T47D (cell line): ENCODE measurements around the gene PIK3C3.

Experiments used
- DNase-seq, 2 experiments: peaks; one replicate each; pipeline versions ENCODE4 v3.0.0 to v3.0.0-alpha.2; 2011 to 2012; ENCODE audit warnings: low read depth in 1 of 2, low spot score in 1 of 2
- JUND ChIP-seq: IDR thresholded peaks from 2 replicates; pipeline ENCODE4 v1.6.1; 2012; ENCODE audit warnings: low read depth
- in situ Hi-C: cut with HindIII; loops from 2 replicates; pipeline ENCODE4 v1.10.0; 2016; ENCODE audit warnings: low sequenced_read_pairs, low pct_unique_long_range_greater_than_20kb

Gene PIK3C3

DNA sequence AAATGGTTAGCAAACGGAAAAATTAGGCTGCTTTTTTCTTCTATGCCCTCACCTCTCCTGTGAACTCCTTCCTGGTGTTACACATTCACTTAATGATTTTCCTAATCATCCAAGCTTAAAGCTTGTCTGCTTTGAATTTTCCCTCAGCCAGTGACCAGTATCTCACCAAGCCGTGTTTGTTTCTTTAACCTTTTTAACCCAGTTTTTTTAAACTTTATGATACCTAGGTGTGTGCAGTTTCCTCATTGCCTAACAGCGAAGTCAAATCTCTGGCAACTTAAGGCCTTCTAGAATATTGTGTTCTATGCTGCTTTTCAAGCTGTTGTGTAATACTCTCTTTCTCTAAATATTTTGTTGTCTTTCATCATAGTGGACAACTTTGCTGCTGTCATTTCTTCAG is 113.0 kb downstream of the PIK3C3 start:
- DNase-seq = no peak
- in situ Hi-C loops = no loop called here
- no peak for TF ChIP-seq JUND

DNA sequence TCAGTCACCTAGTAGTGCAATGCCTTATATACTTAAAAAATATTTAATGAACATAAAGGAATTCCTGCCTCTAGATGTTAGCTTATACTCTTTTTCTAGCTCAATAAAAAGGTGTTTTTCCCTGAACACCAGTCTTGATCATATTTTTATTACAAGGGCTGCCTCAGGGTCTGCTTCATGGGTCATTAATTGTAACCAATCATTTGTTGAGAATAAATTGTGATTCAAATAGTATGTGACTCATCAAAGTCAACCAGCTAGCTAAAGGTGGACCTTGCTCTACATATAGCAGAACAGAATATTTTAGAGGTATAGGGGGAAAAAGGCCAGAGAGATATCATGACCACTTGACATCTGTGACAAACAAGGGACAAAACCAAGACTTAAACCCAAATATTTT is 114.0 kb downstream of the PIK3C3 start:
- no peak for TF ChIP-seq JUND

DNA sequence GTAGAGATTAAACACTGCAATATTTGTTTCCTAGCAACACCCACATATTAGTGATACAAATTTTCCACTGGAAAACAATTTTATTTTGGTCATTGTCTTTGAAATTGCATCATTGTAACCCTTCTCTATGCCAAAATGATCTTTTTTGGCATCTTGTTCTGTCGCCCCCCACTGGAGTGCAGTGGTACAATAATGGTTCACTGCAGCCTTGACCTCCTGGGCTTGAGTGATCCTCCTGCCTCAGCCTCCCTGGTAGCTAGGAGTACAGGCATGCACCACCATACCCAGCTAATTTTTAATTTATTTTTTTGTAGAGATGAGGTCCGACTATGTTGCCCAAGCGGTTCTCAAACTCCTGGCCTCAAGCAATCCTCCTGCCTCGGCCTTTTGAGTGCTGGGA is 117.4 kb downstream of the PIK3C3 start:
- in situ Hi-C loops = no loop called here
- no peak for TF ChIP-seq JUND
- no peak for DNase-seq

More for the DNA sequence above, 114.0 kb downstream of the PIK3C3 start:
- DNase-seq = no peak
- in situ Hi-C loops = no loop called here

DNA sequence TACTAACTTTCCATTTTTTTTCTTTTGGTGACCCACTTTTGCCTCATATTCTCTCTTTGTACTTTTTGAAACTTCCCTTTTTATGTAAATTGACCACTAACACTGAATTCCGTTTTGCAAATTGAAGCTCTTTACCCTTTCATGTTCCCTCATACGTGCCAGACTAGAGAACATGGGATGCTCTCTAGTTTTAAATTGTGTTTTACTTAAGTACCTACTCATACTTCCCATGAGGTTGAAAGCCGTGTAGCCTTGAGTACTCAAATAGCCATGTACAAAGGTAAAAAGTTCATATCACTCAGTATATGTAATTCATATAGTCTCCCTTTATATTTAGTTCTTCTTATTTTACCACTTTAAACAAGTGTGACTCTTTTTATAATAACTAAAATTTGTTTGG is 119.7 kb downstream of the PIK3C3 start:
- no peak for DNase-seq
- in situ Hi-C loops = no loop called here
- TF ChIP-seq JUND = no peak

DNA sequence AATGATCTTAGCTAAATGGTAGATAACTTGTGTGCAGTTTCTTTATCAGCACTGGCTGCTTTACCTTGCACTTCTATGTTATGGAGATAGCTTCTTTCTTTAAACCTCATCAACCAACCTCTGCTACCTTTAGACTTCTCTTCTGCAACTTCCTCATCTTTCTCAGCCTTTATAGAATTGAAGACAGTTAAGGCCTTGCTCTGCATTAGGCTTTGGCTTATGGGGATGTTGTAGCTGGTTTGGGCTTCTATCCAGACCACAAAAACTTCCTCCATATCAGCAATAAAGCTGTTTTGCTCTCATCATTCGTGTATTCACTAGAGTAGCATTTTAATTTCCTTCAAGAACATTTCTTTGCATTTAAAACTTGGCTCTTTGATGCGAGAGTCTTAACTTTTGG is 123.7 kb downstream of the PIK3C3 start:
- in situ Hi-C loops = no loop called here
- no peak for TF ChIP-seq JUND
- DNase-seq = no peak

DNA sequence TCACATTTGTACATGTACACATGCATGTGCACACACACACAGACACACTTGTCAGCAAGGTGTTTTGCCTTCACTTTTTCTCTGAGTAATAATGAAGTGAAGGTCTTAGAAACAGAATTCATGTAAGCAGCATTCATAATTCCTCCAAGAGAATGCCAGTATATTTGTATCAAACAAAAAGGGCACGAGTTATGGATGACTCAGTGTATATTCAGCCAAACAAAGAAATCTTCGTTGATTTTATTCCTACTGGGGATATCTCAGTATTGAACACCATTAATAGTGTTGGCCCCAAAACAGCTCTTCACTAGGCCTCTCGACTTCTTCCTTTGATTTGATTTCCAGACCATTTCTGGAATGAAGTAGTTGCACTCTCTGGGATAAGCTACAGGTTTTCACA is 125.3 kb downstream of the PIK3C3 start:
- no peak for DNase-seq
- in situ Hi-C loops = no loop called here
- no peak for TF ChIP-seq JUND

DNA sequence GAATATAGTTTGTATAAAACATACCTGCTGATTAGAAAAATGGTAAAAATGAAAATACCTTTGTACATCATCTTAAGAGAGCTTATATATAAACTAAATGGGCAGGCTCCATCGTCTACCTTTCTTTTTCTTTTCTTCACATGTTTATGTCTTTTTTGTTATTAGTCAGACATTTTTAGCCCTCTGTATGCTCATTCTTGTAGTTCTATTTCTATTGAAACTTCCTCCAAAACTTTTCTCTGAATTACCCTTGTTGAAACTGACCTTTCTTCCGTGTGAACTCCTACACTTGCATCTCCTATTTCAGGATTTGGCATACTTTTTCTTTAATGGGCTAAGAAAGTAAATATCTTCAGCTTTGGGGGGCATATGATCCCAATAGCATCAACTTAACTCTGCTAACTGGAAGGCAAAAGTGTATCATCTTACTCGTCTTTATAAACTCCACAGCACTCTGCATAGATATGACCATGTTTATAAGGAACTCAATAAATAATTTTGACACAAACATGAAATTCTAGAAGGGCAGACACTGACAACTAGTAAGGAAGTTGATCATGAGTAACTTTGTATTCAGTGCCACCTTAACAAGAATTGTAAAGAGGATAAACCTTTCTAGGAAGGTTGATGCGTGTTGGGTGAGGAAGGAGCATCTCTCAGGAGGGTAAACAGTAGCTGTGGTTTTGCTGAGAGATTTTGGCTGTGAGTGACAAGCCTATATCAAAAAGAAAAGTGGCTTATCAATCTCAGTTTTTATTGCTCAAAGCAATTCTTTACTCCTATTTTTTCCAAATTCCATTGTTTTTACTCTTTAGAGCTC is 127.6 kb downstream of the PIK3C3 start:
- in situ Hi-C loops = no loop called here
- no peak for TF ChIP-seq JUND
- DNase-seq = no peak

DNA sequence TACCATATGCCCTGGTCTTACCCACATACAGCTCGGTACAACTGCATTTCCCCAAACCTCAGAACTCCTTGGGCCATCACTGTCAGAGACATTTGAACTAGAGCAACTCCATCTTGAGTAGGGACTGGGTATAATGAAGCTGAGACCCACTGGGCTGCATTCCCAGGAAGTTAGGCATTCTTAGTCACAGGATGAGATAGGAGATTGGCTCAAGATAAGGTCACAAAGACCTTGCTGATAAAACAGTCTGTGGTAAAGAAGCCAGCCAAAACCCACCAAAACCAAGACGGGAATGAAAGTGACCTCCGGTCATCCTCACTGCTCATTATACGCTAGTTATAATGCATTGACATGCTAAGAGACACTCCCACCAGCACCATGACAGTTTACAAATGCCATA is 131.3 kb downstream of the PIK3C3 start:
- in situ Hi-C loops = no loop called here
- no peak for TF ChIP-seq JUND
- no peak for DNase-seq

DNA sequence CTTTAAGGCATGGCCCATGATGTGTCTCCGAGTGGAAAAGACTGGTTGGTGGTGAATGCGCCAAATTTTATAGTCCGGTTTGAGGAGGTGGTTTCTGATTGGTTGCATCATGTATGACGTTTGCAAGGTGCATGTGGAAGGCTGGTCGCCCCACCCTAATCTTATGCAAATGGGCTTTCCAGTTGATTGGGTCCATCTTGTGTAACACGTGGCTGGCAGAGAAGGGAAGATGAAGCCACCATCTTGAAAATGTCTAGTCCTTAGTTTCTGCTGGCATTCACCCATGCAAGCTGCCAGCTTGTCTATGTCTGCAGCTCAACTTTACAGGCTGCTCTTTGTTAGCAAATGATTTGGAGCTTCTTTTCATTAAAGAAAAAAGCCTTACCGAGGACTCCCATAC is 132.2 kb downstream of the PIK3C3 start:
- no peak for TF ChIP-seq JUND
- DNase-seq = no peak
- in situ Hi-C loops = no loop called here

DNA sequence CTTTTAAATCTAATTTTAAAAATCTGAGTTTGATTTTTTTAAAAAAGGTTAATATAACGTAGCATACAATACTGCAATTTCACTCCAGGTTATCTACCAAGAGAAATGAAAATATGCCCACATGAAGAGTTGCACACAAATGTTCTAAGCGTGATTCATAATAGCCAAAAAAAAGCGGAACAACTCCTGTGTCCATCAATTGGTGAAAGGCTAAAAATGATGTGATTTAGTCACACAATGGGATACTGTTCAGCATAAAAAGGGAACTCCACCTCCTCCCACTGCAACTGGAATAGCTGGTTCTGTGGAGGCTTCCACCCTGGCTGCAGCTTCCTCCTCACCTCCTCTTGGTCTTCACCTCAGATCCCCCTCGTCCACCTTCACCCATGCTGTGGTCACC is 132.8 kb downstream of the PIK3C3 start:
- TF ChIP-seq JUND = no peak
- in situ Hi-C loops = no loop called here
- no peak for DNase-seq

DNA sequence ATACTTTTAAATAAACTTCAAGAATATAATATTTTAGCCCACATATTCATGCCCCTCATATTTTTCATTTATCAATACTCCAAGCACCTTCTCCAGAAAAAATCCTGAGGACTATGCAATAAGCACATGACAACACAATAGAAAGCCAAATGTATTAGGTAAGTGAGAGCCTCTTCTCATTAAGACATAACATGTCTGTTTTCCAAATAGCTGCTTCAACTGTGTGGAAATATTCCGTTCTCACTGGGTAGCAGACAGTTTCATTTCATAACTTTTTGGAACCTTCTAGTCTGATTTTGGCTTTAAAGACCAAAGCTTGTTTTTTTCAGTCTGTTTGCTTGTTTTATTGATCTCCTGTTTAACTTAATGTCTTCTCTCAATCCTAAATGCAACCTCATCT is 137.8 kb downstream of the PIK3C3 start:
- DNase-seq = no peak
- in situ Hi-C loops = no loop called here
- no peak for TF ChIP-seq JUND

DNA sequence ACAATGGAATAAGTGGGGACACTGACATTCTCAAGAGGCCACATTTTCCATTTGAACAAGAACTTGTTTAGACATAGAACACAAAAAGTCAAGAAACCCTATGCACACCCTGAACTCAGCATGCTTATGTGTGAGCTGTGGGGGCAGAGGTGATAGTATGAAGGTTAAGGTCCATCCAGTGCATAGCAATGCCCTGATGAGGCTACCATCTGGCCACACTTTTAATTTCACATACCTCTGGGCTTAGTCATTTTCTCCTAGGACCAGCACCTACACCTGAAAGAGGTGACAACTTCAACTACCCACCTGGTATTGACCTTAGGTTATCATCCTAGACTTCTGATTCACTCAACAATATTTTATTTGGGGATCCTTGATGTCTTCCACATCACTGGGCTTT is 139.8 kb downstream of the PIK3C3 start:
- TF ChIP-seq JUND = no peak
- DNase-seq = no peak
- in situ Hi-C loops = no loop called here

DNA sequence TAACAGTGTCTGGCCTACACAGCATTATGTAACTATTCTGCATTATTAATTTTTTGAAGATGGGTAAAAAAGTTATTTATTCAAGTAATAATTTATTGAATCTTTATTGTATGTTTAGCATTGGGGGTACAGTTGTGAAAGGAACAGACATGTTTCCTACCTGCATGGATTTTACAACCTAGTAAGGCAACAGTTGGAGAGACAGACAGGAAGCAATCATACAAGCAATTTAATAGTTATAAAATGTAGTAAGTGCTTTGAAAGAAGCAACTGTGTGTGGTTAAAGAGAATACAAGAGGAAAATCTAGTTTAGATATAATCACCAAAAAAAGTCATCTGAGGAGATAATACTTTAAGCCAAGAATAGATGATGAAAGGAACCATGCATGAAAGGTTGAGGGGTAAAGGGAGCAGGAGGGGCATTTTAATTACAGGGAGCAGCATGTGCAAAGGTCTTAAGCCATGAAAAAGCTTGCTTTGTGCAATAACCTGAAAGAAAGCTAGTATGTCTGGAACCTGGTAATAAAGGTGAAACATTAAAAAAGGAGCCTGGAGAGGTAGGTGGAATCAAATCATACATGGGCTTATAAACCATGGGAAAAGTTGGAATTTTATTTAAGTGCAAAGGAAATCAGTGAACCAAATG is 140.8 kb downstream of the PIK3C3 start:
- in situ Hi-C loops = no loop called here
- TF ChIP-seq JUND = no peak
- no peak for DNase-seq

DNA sequence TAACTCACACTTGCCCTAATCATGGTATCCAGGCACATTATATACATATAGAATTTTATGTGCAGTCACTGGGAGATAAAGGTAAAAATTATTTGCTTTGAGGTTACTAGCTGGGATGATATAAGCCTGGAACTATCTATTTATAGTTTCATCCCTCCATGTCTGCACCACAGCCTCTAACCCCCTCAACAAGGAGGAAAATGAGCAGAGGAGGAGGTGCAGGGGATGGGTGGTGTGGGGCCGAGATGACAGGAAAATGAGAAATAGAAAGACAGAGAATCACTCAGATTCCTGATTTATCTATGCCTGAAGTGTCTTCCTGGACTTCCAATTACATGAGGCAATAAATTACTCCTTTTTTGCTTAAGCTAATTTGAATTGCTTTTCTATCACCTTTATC is 145.2 kb downstream of the PIK3C3 start:
- TF ChIP-seq JUND = no peak
- in situ Hi-C loops = no loop called here
- DNase-seq = no peak
